Subcutaneous adipose tissue (tissue), 4 donors: ENCODE data around the gene UVRAG. TPM values are rescaled to one million over a fixed set of nuclear protein-coding genes. Genes with fewer than 3 reads are reported as not detected.

Experiments
- total RNA-seq, 4 donors: library from RNA; depleted of rRNA; stranded (reverse); fragments of >200 nt; gene quantifications; one replicate each; pipeline ENCODE4 v1.1.0, GENCODE V29; 2016
- TF ChIP-seq, protein P1 (sequence below): fragments of 450-650 bp; IDR thresholded peaks from one replicate; pipeline ENCODE4 v1.5.1; 2016; ENCODE audit warnings: low read depth, mild to moderate bottlenecking, control low read depth, antibody characterized with exemption, moderate library complexity

The UVRAG gene
- total RNA-seq, 4 donors from 2014 or later, result 59.7 to 108 (median 93.7) TPM

DNA sequence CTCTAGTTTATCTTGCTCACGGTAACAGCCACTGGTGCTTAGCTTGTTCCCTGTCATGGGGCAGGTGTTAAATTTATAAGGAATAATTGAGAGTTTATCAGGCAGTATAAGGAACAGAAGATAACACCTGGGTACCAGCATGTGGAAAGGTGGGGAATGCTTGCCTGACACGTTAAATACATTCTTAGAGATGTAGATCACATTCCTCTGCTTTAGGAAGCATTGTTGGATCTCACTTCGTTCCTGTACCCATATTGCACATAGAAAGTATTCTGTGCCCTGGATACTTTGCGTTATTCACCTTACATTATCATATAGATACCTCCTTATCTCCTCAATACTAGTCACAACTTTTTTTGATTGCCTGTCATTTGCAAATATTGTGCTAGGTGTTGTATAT is 114.7 kb downstream of the UVRAG start:
- TF ChIP-seq, protein P1, sequence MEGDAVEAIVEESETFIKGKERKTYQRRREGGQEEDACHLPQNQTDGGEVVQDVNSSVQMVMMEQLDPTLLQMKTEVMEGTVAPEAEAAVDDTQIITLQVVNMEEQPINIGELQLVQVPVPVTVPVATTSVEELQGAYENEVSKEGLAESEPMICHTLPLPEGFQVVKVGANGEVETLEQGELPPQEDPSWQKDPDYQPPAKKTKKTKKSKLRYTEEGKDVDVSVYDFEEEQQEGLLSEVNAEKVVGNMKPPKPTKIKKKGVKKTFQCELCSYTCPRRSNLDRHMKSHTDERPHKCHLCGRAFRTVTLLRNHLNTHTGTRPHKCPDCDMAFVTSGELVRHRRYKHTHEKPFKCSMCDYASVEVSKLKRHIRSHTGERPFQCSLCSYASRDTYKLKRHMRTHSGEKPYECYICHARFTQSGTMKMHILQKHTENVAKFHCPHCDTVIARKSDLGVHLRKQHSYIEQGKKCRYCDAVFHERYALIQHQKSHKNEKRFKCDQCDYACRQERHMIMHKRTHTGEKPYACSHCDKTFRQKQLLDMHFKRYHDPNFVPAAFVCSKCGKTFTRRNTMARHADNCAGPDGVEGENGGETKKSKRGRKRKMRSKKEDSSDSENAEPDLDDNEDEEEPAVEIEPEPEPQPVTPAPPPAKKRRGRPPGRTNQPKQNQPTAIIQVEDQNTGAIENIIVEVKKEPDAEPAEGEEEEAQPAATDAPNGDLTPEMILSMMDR, result no peak

DNA sequence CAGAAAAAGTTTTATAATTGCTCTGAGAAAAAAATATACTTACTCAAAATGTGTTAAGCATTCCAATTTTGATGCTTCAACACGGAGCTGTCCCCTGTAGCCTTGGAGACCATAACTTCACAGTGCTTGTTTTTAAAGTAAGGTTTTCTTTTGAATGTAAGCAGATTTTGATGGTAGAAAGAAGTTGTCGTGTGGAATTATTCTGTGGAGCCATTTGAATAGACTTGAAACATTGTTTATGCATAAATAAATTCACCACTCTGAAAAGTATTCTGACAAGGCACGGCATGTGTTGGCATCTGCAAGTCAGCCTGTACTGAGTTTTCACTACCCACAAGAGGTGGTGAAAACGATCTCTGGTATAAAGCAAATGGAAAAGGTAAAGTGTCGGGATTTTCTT is 115.5 kb downstream of the UVRAG start:
- TF ChIP-seq, protein P1, result no peak

DNA sequence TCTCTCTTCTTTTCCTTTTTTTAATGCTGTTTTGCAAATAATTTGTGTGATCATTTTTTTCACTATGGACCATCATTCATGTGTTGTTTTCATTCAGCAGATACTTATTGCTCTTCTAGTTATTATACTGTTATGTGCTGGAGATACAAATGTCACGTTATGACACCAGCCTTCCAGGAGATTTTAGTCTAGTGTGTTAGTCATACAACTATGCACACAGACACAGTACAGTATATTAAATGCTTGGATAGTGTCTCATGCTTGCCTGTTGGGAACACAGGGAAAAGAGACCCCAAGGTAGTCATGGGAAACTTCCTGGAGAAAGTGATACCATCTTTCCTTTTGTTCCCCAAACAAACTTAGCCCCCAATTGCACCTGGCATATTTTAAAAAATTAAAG is 116.1 kb downstream of the UVRAG start:
- TF ChIP-seq, protein P1, result no peak

DNA sequence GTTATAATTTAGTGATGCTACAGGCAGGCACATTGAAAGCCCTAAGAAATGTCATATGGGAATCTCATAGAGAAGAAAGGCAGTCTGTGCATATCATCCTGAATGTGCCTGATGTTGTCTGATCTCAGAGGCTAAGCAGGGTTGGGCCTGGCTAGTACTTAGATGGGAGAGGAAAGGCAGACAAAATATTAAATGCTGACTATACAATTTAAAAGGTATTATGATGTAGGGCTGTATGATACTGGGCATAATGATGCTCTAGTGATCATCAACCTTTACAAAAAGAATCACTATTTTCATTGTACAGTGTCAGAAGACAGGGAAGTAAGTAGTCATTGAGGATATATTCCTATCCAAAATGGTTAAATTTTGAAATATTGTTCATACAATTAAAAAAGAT is 119.8 kb downstream of the UVRAG start:
- TF ChIP-seq, protein P1, result no peak

DNA sequence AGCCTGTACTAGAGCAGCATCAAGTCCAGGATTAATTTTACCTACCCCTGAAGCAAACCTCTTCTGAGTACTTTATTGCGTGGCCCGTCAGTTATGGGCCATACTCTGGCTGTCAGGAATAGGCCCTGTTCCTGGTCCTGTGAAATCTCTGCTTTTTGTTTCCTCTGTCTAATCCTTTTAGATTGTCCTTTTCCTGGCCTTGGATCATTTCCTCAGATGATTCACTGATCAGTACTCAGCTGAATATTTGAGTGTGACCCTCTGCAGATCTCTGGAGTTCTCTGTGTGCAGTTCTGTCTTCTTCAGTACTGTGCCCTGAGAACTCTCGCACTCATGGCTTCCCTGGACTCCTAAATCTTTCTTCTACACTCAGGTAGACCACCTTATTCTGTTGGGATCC is 123.5 kb downstream of the UVRAG start:
- TF ChIP-seq, protein P1, result no peak

DNA sequence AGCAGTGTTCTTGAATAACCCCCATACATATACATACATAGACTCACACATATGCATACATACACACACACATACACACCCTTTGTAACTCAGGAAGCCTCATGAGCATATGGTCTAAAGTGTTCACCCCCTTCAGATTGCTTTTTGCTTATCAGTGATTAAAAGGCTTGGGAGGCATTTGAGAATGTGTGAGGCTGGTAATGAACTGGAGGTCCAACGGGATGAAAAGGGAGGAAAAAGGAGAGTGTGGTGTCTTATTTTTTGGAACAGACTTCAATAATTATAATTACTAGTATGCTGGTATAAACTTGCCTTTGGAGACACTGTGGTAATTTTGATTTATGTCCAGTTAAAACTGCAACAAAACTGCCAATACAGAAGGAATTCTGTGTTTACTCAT is 124.5 kb downstream of the UVRAG start:
- TF ChIP-seq, protein P1, result no peak

DNA sequence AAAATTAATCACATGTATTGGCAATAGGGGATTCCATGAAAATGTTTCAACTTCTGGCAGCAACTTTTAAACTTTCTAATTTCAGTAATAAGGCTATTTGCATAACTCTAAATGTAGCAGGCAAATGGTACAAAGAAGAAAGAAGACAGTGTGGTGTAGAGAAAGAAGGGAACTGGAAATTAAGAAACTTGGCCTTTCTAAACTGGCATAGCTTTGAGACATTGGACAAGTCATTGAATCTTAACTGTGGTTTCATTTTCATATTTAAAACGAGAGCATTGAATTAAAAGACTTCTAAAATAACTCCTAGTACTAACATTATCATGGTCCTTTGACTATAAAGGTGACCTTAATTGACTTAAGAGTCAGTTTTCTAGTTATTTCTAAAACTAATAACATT is 125.0 kb downstream of the UVRAG start:
- TF ChIP-seq, protein P1, result no peak

DNA sequence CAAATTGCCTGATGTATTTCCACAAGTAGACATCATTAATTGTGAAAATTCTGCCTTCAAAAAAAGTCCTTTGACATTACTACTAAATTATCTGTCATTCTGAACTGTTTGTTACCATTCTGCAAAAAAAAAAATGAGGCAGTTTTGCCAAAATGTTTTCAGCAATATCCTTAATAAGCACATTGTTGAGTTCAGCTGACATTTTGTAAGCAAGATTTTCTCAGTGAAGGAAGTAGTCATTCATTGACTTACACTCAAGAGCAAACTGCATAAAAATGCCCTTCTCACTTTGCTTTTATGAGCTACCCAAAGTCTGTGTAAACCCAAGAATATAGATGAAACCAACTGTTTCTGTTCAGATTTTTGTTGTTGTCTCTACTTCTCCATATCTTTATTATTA is 125.9 kb downstream of the UVRAG start:
- TF ChIP-seq, protein P1, result no peak
